H9 (cell line): ENCODE data around the gene ARHGAP26. TPM values are rescaled to one million over a fixed set of nuclear protein-coding genes. Genes with fewer than 3 reads are reported as not detected.

Experiments used
- DNase-seq: peaks from one replicate; pipeline ENCODE4 v3.0.0-alpha.2; 2017
- H2AFZ ChIP-seq: one replicate; pipeline ENCODE4 v1.6.1; 2013; ENCODE audit warnings: mild to moderate bottlenecking, low read length, control low read depth, moderate library complexity
- H2AK5ac ChIP-seq: 2 replicates; pipeline ENCODE4 v1.6.1; 2013; ENCODE audit warnings: low read length, control low read depth, mixed read lengths; ENCODE audit not compliant: insufficient read length
- H2BK120ac ChIP-seq: one replicate; pipeline ENCODE4 v1.6.1; 2013; ENCODE audit warnings: low read depth, mild to moderate bottlenecking, low read length, control low read depth, inconsistent platforms; ENCODE audit not compliant: poor library complexity, severe bottlenecking
- H2BK12ac ChIP-seq: 2 replicates; pipeline ENCODE4 v1.6.1; 2013; ENCODE audit warnings: low read length, control low read depth, mixed read lengths, low read depth; ENCODE audit not compliant: insufficient read length
- H2BK15ac ChIP-seq: 2 replicates; pipeline ENCODE4 v1.6.1; 2013; ENCODE audit warnings: low read depth, low read length, control low read depth
- H2BK20ac ChIP-seq: one replicate; pipeline ENCODE4 v1.6.1; 2013; ENCODE audit warnings: low read depth, mild to moderate bottlenecking, low read length, control low read depth, inconsistent platforms; ENCODE audit not compliant: poor library complexity, severe bottlenecking
- H2BK5ac ChIP-seq: 2 replicates; pipeline ENCODE4 v1.6.1; 2013; ENCODE audit warnings: low read length, control low read depth, mixed read lengths; ENCODE audit not compliant: insufficient read length
- H3K14ac ChIP-seq: 2 replicates; pipeline ENCODE4 v1.6.1; 2013; ENCODE audit warnings: low read length, control low read depth; ENCODE audit not compliant: insufficient read depth
- H3K18ac ChIP-seq: 2 replicates; pipeline ENCODE4 v1.6.1; 2013; ENCODE audit warnings: low read depth, mild to moderate bottlenecking, mixed read lengths, low read length, control low read depth; ENCODE audit not compliant: insufficient read length
- H3K23ac ChIP-seq: 2 replicates; pipeline ENCODE4 v1.6.1; 2013; ENCODE audit warnings: low read length, control low read depth, mixed read lengths, low read depth; ENCODE audit not compliant: insufficient read length
- H3K23me2 ChIP-seq: 2 replicates; pipeline ENCODE4 v1.6.1; 2013; ENCODE audit warnings: low read depth, mild to moderate bottlenecking, mixed read lengths, low read length, control low read depth; ENCODE audit not compliant: insufficient read length, poor library complexity, severe bottlenecking
- H3K27ac ChIP-seq: 2 replicates; pipeline ENCODE4 v1.5.1; 2013; ENCODE audit warnings: low read length, control low read depth, mixed read lengths, low read depth; ENCODE audit not compliant: insufficient read length
- H3K27me3 ChIP-seq: 2 replicates; pipeline ENCODE4 v1.6.1; 2013; ENCODE audit warnings: low read length, control low read depth, inconsistent platforms; ENCODE audit not compliant: insufficient read depth
- H3K4ac ChIP-seq: 2 replicates; pipeline ENCODE4 v1.6.1; 2013; ENCODE audit warnings: low read depth, mild to moderate bottlenecking, control low read depth, inconsistent platforms, low read length, moderate library complexity
- H3K4me1 ChIP-seq: 2 replicates; pipeline ENCODE4 v1.6.1; 2013; ENCODE audit warnings: low read length, control low read depth, inconsistent platforms; ENCODE audit not compliant: insufficient read depth
- H3K4me2 ChIP-seq: 2 replicates; pipeline ENCODE4 v1.6.1; 2013; ENCODE audit warnings: low read length, control low read depth, mixed read lengths; ENCODE audit not compliant: insufficient read length, insufficient read depth
- H3K56ac ChIP-seq: 2 replicates; pipeline ENCODE4 v1.6.1; 2013; ENCODE audit warnings: low read depth, mild to moderate bottlenecking, mixed read lengths, low read length, control low read depth; ENCODE audit not compliant: insufficient read length
- H3K79me1 ChIP-seq: 2 replicates; pipeline ENCODE4 v1.6.1; 2013; ENCODE audit warnings: low read depth, mild to moderate bottlenecking, moderate library complexity, low read length, control low read depth, inconsistent platforms; ENCODE audit not compliant: insufficient read depth, poor library complexity, severe bottlenecking
- H3K79me2 ChIP-seq: 2 replicates; pipeline ENCODE4 v1.6.1; 2013; ENCODE audit warnings: low read length, control low read depth, inconsistent platforms; ENCODE audit not compliant: insufficient read depth
- H3K9ac ChIP-seq: 2 replicates; pipeline ENCODE4 v1.6.1; 2013; ENCODE audit warnings: low read length, control low read depth, mixed read lengths; ENCODE audit not compliant: insufficient read length; ENCODE audit errors: extremely low read depth
- H3K9me3 ChIP-seq: one replicate; pipeline ENCODE4 v1.6.1; 2013; ENCODE audit warnings: low read depth, low read length, inconsistent platforms; ENCODE audit not compliant: control insufficient read depth
- H3T11ph ChIP-seq: one replicate; pipeline ENCODE4 v1.6.1; 2013; ENCODE audit warnings: mild to moderate bottlenecking, low read length, control low read depth, inconsistent platforms
- H4K20me1 ChIP-seq: one replicate; pipeline ENCODE4 v1.6.1; 2013; ENCODE audit not compliant: control insufficient read depth, insufficient read length, insufficient read depth
- H4K5ac ChIP-seq: 2 replicates; pipeline ENCODE4 v1.6.1; 2013; ENCODE audit warnings: low read depth, mild to moderate bottlenecking, mixed read lengths, low read length, control low read depth; ENCODE audit not compliant: insufficient read length
- H4K8ac ChIP-seq: replicated peaks from 2 replicates; pipeline ENCODE4 v1.6.1; 2013; ENCODE audit warnings: low read length, control low read depth, mixed read lengths, low read depth; ENCODE audit not compliant: insufficient read length
- H4K91ac ChIP-seq: 2 replicates; pipeline ENCODE4 v1.6.1; 2013; ENCODE audit warnings: low read depth, mild to moderate bottlenecking, moderate library complexity, mixed read lengths, low read length, control low read depth; ENCODE audit not compliant: insufficient read length
- H3K27ac Mint-ChIP-seq, 3 experiments: 2 replicates in 2 of 3; 3 replicates in 1 of 3; pipeline ENCODE4 v1.8.0; 2020 to 2021; ENCODE audit warnings: mixed read lengths in 3 of 3, mild to moderate bottlenecking in 1 of 3, moderate library complexity in 1 of 3
- H3K27me3 Mint-ChIP-seq: 2 replicates; pipeline ENCODE4 v1.8.0; 2021; ENCODE audit warnings: low read depth, mild to moderate bottlenecking, moderate library complexity, mixed read lengths
- H3K36me3 Mint-ChIP-seq, 3 experiments: 2 replicates in 2 of 3; 3 replicates in 1 of 3; pipeline ENCODE4 v1.8.0; 2020 to 2021; ENCODE audit warnings: low read depth in 3 of 3, mixed read lengths in 3 of 3; ENCODE audit not compliant: insufficient read depth in 1 of 3
- H3K4me1 Mint-ChIP-seq, 2 experiments: 2 replicates each; pipeline ENCODE4 v1.8.0; 2020; ENCODE audit warnings: mixed read lengths in 2 of 2
- H3K4me3 Mint-ChIP-seq, 2 experiments: 2 replicates in 1 of 2; 3 replicates in 1 of 2; pipeline ENCODE4 v1.8.0; 2020 to 2021; ENCODE audit warnings: mild to moderate bottlenecking in 2 of 2, mixed read lengths in 2 of 2, moderate library complexity in 1 of 2
- H3K9me3 Mint-ChIP-seq, 2 experiments: 2 replicates in 1 of 2; 3 replicates in 1 of 2; pipeline ENCODE4 v1.8.0; 2020; ENCODE audit warnings: mild to moderate bottlenecking in 2 of 2, mixed read lengths in 2 of 2, moderate library complexity in 1 of 2
- WGBS: extraction: QIAGEN DNeasy Blood & Tissue Kit; methylation state at CpG from one replicate; pipeline ENCODE4 v1.1.7; 2013; ENCODE audit warnings: missing lambda C conversion rate, low lambda C conversion rate, mixed read lengths; ENCODE audit not compliant: insufficient read length; ENCODE audit errors: extremely low coverage; 5-methylcytosine and 5-hydroxymethylcytosine counted together
- total RNA-seq: library from RNA; stranded (reverse); gene quantifications from 2 replicates; pipeline ENCODE4 v1.2.1, GENCODE V29; 2021
- TF ChIP-seq, protein P1 (sequence below): fragments of 200-600 bp; sonication (generic); conservative IDR thresholded peaks from 3 replicates; pipeline ENCODE4 v1.8.0; 2021; ENCODE audit warnings: antibody characterized with exemption, mild to moderate bottlenecking

The ARHGAP26 gene
- total RNA-seq, 1 experiment from 2014 or later = 13.8 TPM

DNA sequence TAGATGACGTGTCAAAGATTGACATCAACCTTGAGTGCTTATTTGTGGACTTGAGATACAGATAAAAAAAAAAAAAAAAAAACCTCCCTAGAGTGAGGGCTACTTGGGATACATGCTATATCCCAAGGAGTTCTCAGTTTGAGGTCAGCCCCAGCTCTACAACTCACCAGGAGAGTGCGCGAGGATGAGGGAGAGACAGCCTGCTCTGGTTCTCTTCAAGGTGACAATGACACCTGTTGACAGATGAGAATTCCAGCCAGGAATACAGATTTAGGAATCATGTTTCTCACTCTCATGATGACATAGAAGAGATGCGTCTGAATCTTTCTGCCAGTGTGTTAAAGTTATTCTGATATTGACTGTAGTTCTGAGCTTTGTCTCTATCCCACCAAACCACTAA lies 24.9 kb upstream of the ARHGAP26 start:
- no peak overlapping the region for H2AFZ ChIP-seq
- no peaks in the 10 kb centered on the region for H3K79me2 ChIP-seq
- H3K27me3 Mint-ChIP-seq = no peaks in the 10 kb centered on the region
- no peaks in the 10 kb centered on the region for H3K9me3 Mint-ChIP-seq
- DNase-seq = no peak
- peaks cover 0 to 29% (median 3%) of the 10 kb centered on the region in 3 experiments; a peak in 3 of 7 replicates for H3K36me3 Mint-ChIP-seq
- no peak overlapping the region for H3K4ac ChIP-seq
- no CpG with 5 or more reads among the region's 4 CpGs for WGBS
- no peak overlapping the region for H3T11ph ChIP-seq
- H3K4me3 Mint-ChIP-seq = no peak overlapping the region
- no peak overlapping the region for H2BK20ac ChIP-seq
- no peaks in the 10 kb centered on the region for H3K9me3 ChIP-seq
- TF ChIP-seq, protein P1, sequence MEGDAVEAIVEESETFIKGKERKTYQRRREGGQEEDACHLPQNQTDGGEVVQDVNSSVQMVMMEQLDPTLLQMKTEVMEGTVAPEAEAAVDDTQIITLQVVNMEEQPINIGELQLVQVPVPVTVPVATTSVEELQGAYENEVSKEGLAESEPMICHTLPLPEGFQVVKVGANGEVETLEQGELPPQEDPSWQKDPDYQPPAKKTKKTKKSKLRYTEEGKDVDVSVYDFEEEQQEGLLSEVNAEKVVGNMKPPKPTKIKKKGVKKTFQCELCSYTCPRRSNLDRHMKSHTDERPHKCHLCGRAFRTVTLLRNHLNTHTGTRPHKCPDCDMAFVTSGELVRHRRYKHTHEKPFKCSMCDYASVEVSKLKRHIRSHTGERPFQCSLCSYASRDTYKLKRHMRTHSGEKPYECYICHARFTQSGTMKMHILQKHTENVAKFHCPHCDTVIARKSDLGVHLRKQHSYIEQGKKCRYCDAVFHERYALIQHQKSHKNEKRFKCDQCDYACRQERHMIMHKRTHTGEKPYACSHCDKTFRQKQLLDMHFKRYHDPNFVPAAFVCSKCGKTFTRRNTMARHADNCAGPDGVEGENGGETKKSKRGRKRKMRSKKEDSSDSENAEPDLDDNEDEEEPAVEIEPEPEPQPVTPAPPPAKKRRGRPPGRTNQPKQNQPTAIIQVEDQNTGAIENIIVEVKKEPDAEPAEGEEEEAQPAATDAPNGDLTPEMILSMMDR = no peak
- no peak overlapping the region for H4K8ac ChIP-seq
- H3K4me2 ChIP-seq = no peak overlapping the region
- H2AK5ac ChIP-seq = no peak overlapping the region
- no peak overlapping the region for H2BK120ac ChIP-seq
- peaks cover 7% of the 10 kb centered on the region; the same call in 1 of the 2 replicates for H3K4me1 ChIP-seq
- no peak overlapping the region for H3K9ac ChIP-seq
- H3K23ac ChIP-seq = no peak overlapping the region
- H4K20me1 ChIP-seq = no peaks in the 10 kb centered on the region
- H3K23me2 ChIP-seq = no peaks in the 10 kb centered on the region
- no peak overlapping the region for H2BK15ac ChIP-seq
- no peak overlapping the region for H4K91ac ChIP-seq
- H3K27ac Mint-ChIP-seq = no peak overlapping the region; a peak in 1 of 7 replicates
- H3K14ac ChIP-seq = no peak overlapping the region
- H3K4me1 Mint-ChIP-seq = peaks cover 11 to 22% of the 10 kb centered on the region in 2 experiments
- no peak overlapping the region for H3K18ac ChIP-seq
- no peaks in the 10 kb centered on the region for H3K79me1 ChIP-seq
- no peak overlapping the region for H2BK5ac ChIP-seq
- no peak overlapping the region for H2BK12ac ChIP-seq
- no peaks in the 10 kb centered on the region for H3K27me3 ChIP-seq
- H4K5ac ChIP-seq = no peak overlapping the region
- H3K27ac ChIP-seq = no peak overlapping the region
- H3K56ac ChIP-seq = no peak overlapping the region
